AG04449 (cell line): ENCODE data around the gene CLDN25.
"Not testable (repeated sequence)": the region's sequence is repeated elsewhere in the genome, so short reads cannot be mapped to it uniquely, and the experiment has no call there.

ENCODE experiments used
- CTCF ChIA-PET: fragments of 350-600 bp; formaldehyde crosslinking; extraction: SDS; loops from one replicate; lab custom pipeline; 2021; ENCODE audit warnings: antibody characterized with exemption; lab: Yijun Ruan, JAX
- POLR2A ChIA-PET: fragments of 400-600, 350-600 bp; formaldehyde crosslinking; extraction: SDS; loops from one replicate; lab custom pipeline; 2020; ENCODE audit warnings: antibody characterized with exemption, inconsistent platforms; lab: Yijun Ruan, JAX
- DNase-seq: peaks from one replicate; pipeline ENCODE4 v3.0.0-alpha.2; 2010; ENCODE audit warnings: low read depth, low spot score
- H3K4me3 ChIP-seq: 2 replicates; pipeline ENCODE4 v1.5.1; 2011; ENCODE audit warnings: low read depth, mild to moderate bottlenecking, control low read depth, low read length
- CTCF ChIP-seq: IDR thresholded peaks from one replicate; pipeline ENCODE4 v1.5.1; 2011; ENCODE audit warnings: mild to moderate bottlenecking, moderate library complexity, low read length, control low read depth, inconsistent platforms; ENCODE audit not compliant: insufficient read depth; ENCODE audit errors: missing control alignments

Gene CLDN25

GRCh38 chr11:113779496-113779895 is at the start of gene CLDN25:
TSS of gene CLDN25 (plus strand) at chr11:113779796. CDS start at chr11:113779796, 0 bp downstream.
- no peak within 1 kb of the TSS for H3K4me3 ChIP-seq
- DNase-seq: no peak
- no peak for TF ChIP-seq CTCF
- POLR2A ChIA-PET: no interaction called here
- CTCF ChIA-PET: interaction anchor here (0.9 kb wide), 1 partner anchor 13 kb away, joined by 3 read pairs; no protein-coding TSS in a partner anchor

- no peak overlapping the region for H3K4me3 ChIP-seq
- POLR2A ChIA-PET: no interaction called here
- peak; percentile 24 for DNase-seq
- TF ChIP-seq CTCF: peak; percentile 76
- CTCF ChIA-PET: interaction anchor here (0.6 to 7.4 kb wide), 26 partner anchors 9 to 433 kb away, joined by 3 to 104 read pairs (median 4); no protein-coding TSS in a partner anchor
Measured at GRCh38 chr11:113730887-113731726, 48.5 kb upstream of the CLDN25 start.

GRCh38 chr11:113732092-113732491 is 47.5 kb upstream of the CLDN25 start:
- CTCF ChIA-PET: interaction anchor here (0.7 to 7.4 kb wide), 10 partner anchors 9 to 434 kb away, joined by 3 to 104 read pairs (median 8); no protein-coding TSS in a partner anchor
- no peak for DNase-seq
- POLR2A ChIA-PET: no interaction called here
- no peak for TF ChIP-seq CTCF
- no peak overlapping the region for H3K4me3 ChIP-seq

GRCh38 chr11:113736323-113736722 is 43.3 kb upstream of the CLDN25 start:
- POLR2A ChIA-PET: no interaction called here
- no peak for DNase-seq
- no peak for TF ChIP-seq CTCF
- CTCF ChIA-PET: no interaction called here
- H3K4me3 ChIP-seq: no peak overlapping the region

GRCh38 chr11:113752932-113753331 is 26.7 kb upstream of the CLDN25 start:
- no peak for DNase-seq
- TF ChIP-seq CTCF: no peak
- ChIA-PET CTCF (interaction anchor here (1.0 to 1.4 kb wide), 3 partner anchors 9 to 220 kb away, joined by 3 to 4 read pairs (median 4); partner anchors contain the start of gene ZW10), POLR2A (no interaction called here)
- H3K4me3 ChIP-seq: no peak overlapping the region

GRCh38 chr11:113760241-113760640 is 19.4 kb upstream of the CLDN25 start:
- POLR2A ChIA-PET: no interaction called here

GRCh38 chr11:113763040-113763439 is 16.6 kb upstream of the CLDN25 start:
- H3K4me3 ChIP-seq, DNase-seq, POLR2A ChIA-PET: not testable (repeated sequence)
- CTCF ChIA-PET: interaction anchor here (1.4 kb wide), 1 partner anchor 34 kb away, joined by 4 read pairs; no protein-coding TSS in a partner anchor

More at GRCh38 chr11:113760241-113760640, 19.4 kb upstream of the CLDN25 start:
- TF ChIP-seq CTCF: no peak
- no peak overlapping the region for H3K4me3 ChIP-seq
- DNase-seq: no peak
- CTCF ChIA-PET: no interaction called here
